OCI-LY3 (cell line): ENCODE measurements around the gene DGKB.

Source experiments
- H2AFZ ChIP-seq: fragments of 200-600, 300-600 bp; shearing (Covaris generic); 2 replicates; pipeline ENCODE4 v1.6.0; 2014; ENCODE audit warnings: antibody characterized with exemption, low read depth, low read length
- H3K27ac ChIP-seq: fragments of 200-600, 300-600 bp; sonication (generic); 2 replicates; pipeline ENCODE4 v1.5.1; 2014; ENCODE audit warnings: mild to moderate bottlenecking, low read length, moderate library complexity, mixed read lengths
- H3K27me3 ChIP-seq: fragments of 200-600, 300-600 bp; sonication (generic); 2 replicates; pipeline ENCODE4 v1.6.1; 2014; ENCODE audit warnings: low read depth, low read length, mixed read lengths
- H3K36me3 ChIP-seq: fragments of 200-600, 300-600 bp; sonication (generic); replicated peaks from 2 replicates; pipeline ENCODE3; 2014; ENCODE audit warnings: low read depth, low read length, mixed read lengths
- H3K4me1 ChIP-seq: fragments of 300-600, 200-600 bp; sonication (generic); 2 replicates; pipeline ENCODE4 v1.6.1; 2014; ENCODE audit warnings: low read length, mixed read lengths
- H3K4me2 ChIP-seq: fragments of 200-600, 300-600 bp; sonication (generic); 2 replicates; pipeline ENCODE4 v1.6.1; 2014; ENCODE audit warnings: low read length, mixed read lengths
- H3K4me3 ChIP-seq: fragments of 300-600, 200-600 bp; sonication (generic); 2 replicates; pipeline ENCODE4 v1.5.1; 2014; ENCODE audit warnings: antibody characterized with exemption, mild to moderate bottlenecking, low read length, moderate library complexity
- H3K79me2 ChIP-seq: fragments of 300-600, 200-600 bp; shearing (Covaris generic); 2 replicates; pipeline ENCODE4 v1.6.1; 2014; ENCODE audit warnings: mild to moderate bottlenecking, low read length, mixed read lengths
- H3K9ac ChIP-seq: fragments of 300-600, 200-600 bp; shearing (Covaris generic); 2 replicates; pipeline ENCODE4 v1.6.0; 2014; ENCODE audit warnings: mild to moderate bottlenecking, low read length, moderate library complexity
- H3K9me3 ChIP-seq: fragments of 200-600, 300-600 bp; shearing (Covaris generic); 2 replicates; pipeline ENCODE4 v1.6.1; 2014; ENCODE audit warnings: low read length, mixed read lengths; ENCODE audit not compliant: insufficient read depth
- H4K20me1 ChIP-seq: fragments of 200-600, 300-600 bp; sonication (generic); 2 replicates; pipeline ENCODE4 v1.6.1; 2016; ENCODE audit warnings: low read length, mixed read lengths; ENCODE audit not compliant: insufficient read depth
- CTCF ChIP-seq: fragments of 200-600, 300-600 bp; sonication (generic); IDR thresholded peaks from 2 replicates; pipeline ENCODE4 v1.5.1; 2014; ENCODE audit warnings: antibody characterized with exemption, low read length, low read depth
- EZH2phosphoT487 ChIP-seq: fragments of 200-600 bp; shearing (Covaris generic); IDR thresholded peaks from 2 replicates; pipeline ENCODE4 v1.6.1; 2018; ENCODE audit warnings: antibody characterized with exemption, mixed run types, low read depth

The DGKB gene

GRCh38 chr7:14891289-14891688 lies 11.3 kb downstream of the DGKB start:
- H3K36me3 ChIP-seq, result no peaks in the 10 kb centered on the region
- H3K9ac ChIP-seq, result no peak overlapping the region
- H3K9me3 ChIP-seq, result no peaks in the 10 kb centered on the region
- no peak overlapping the region for H3K4me2 ChIP-seq
- no peaks in the 10 kb centered on the region for H4K20me1 ChIP-seq
- no peaks in the 10 kb centered on the region for H3K4me1 ChIP-seq
- H3K27ac ChIP-seq, result no peak overlapping the region
- no peaks in the 10 kb centered on the region for H3K79me2 ChIP-seq
- no peak overlapping the region for H3K4me3 ChIP-seq
- no peak overlapping the region for H2AFZ ChIP-seq
- no peaks in the 10 kb centered on the region for H3K27me3 ChIP-seq
- TF ChIP-seq CTCF (no peak), EZH2phosphoT487 (no peak)

GRCh38 chr7:14888962-14889361 lies 13.6 kb downstream of the DGKB start:
- TF ChIP-seq EZH2phosphoT487 (no peak), CTCF (no peak)
- Histone ChIP-seq H3K9me3 (no peaks in the 10 kb centered on the region), H3K4me1 (no peaks in the 10 kb centered on the region), H2AFZ (no peak overlapping the region), H3K9ac (no peak overlapping the region), H3K79me2 (no peaks in the 10 kb centered on the region), H3K4me2 (no peak overlapping the region), H3K4me3 (no peak overlapping the region), H4K20me1 (no peaks in the 10 kb centered on the region), H3K27me3 (no peaks in the 10 kb centered on the region), H3K36me3 (no peaks in the 10 kb centered on the region), H3K27ac (no peak overlapping the region)

- Histone ChIP-seq H4K20me1 (no peaks in the 10 kb centered on the region), H2AFZ (no peak overlapping the region), H3K4me1 (no peaks in the 10 kb centered on the region), H3K9ac (no peak overlapping the region), H3K4me2 (no peak overlapping the region), H3K27me3 (no peaks in the 10 kb centered on the region), H3K4me3 (no peak overlapping the region), H3K9me3 (no peaks in the 10 kb centered on the region), H3K27ac (no peak overlapping the region), H3K36me3 (no peaks in the 10 kb centered on the region), H3K79me2 (no peaks in the 10 kb centered on the region)
- no peak for TF ChIP-seq EZH2phosphoT487
- no peak for TF ChIP-seq CTCF
These were observed 16.0 kb downstream of the DGKB start for GRCh38 chr7:14886533-14886932.

- no peak for TF ChIP-seq EZH2phosphoT487
- no peak for TF ChIP-seq CTCF
- Histone ChIP-seq H3K36me3 (no peaks in the 10 kb centered on the region), H3K4me3 (no peak overlapping the region), H3K27me3 (no peaks in the 10 kb centered on the region), H3K4me1 (no peaks in the 10 kb centered on the region), H4K20me1 (no peaks in the 10 kb centered on the region), H2AFZ (no peak overlapping the region), H3K27ac (no peak overlapping the region), H3K4me2 (no peak overlapping the region), H3K79me2 (no peaks in the 10 kb centered on the region), H3K9ac (no peak overlapping the region), H3K9me3 (no peaks in the 10 kb centered on the region)
These were observed 26.5 kb downstream of the DGKB start for GRCh38 chr7:14875941-14876587.
